Cardiac fibroblast (primary cell): Measurements from ENCODE around the gene INAVA.
"Not testable (repeated sequence)": the region's sequence is repeated elsewhere in the genome, so short reads cannot be mapped to it uniquely, and the experiment has no call there.

Experiments used
- DNase-seq, 2 donors: peaks; one replicate each; pipeline versions ENCODE4 v3.0.0 to v3.0.0-alpha.2; 2010; ENCODE audit warnings: low read depth in 2 of 2
- H3K4me3 ChIP-seq, 2 donors: replicated peaks in 1 of 2; 1 replicate in 1 of 2; 2 replicates in 1 of 2; pipeline ENCODE4 v1.5.1; 2011; ENCODE audit warnings: low read depth in 2 of 2, low read length in 2 of 2, mild to moderate bottlenecking in 2 of 2, moderate library complexity in 1 of 2
- CTCF ChIP-seq: IDR thresholded peaks from one replicate; pipeline ENCODE4 v1.5.1; 2011; ENCODE audit warnings: low read depth, mild to moderate bottlenecking, low read length, inconsistent platforms

Gene INAVA

GRCh38 chr1:200906491-200906890, 11.8 kb downstream of the INAVA start:
- TF ChIP-seq CTCF, result no peak
- no peak overlapping the region for H3K4me3 ChIP-seq
- no peak for DNase-seq

- no peak for TF ChIP-seq CTCF
- DNase-seq, result peak in 1 of 2 donors; percentile 73
- no peak overlapping the region for H3K4me3 ChIP-seq
Measured at GRCh38 chr1:200907611-200908097, 13.0 kb downstream of the INAVA start.

GRCh38 chr1:200908191-200908868, 13.6 kb downstream of the INAVA start:
- TF ChIP-seq CTCF, result no peak
- DNase-seq, result no peak
- H3K4me3 ChIP-seq, result no peak overlapping the region

- H3K4me3 ChIP-seq, result no peak overlapping the region
- TF ChIP-seq CTCF, result no peak
Measured at GRCh38 chr1:200909071-200909470, 14.4 kb downstream of the INAVA start.

GRCh38 chr1:200909757-200910239, 15.1 kb downstream of the INAVA start:
- no peak for DNase-seq
- no peak for TF ChIP-seq CTCF
- no peak overlapping the region for H3K4me3 ChIP-seq

More at GRCh38 chr1:200909071-200909470, 14.4 kb downstream of the INAVA start:
- DNase-seq, result no peak

- H3K4me3 ChIP-seq, result no peak overlapping the region
- DNase-seq, result no peak
- no peak for TF ChIP-seq CTCF
Measured at GRCh38 chr1:200911361-200911760, 16.7 kb downstream of the INAVA start.

GRCh38 chr1:200911936-200912335, 17.2 kb downstream of the INAVA start:
- not testable (repeated sequence) for DNase-seq

More at GRCh38 chr1:200911936-200912335, 17.2 kb downstream of the INAVA start:
- not testable (repeated sequence) for H3K4me3 ChIP-seq
